SU-DHL-6 (cell line): ENCODE results near the gene MPO.

Experiments used
- EZH2phosphoT487 ChIP-seq: fragments of 200-600 bp; sonication (generic), shearing (Covaris generic); conservative IDR thresholded peaks from 2 replicates; pipeline ENCODE4 v1.6.1; 2018; ENCODE audit warnings: mild to moderate bottlenecking, antibody characterized with exemption, low read length, moderate library complexity, mixed read lengths
- TF ChIP-seq, protein P1 (sequence below): fragments of 200-600 bp; sonication (generic); IDR thresholded peaks from one replicate; pipeline ENCODE4 v1.5.1; 2017; ENCODE audit warnings: antibody characterized with exemption, mild to moderate bottlenecking, low read length, moderate library complexity; ENCODE audit not compliant: insufficient read depth, poor library complexity, severe bottlenecking

DNA sequence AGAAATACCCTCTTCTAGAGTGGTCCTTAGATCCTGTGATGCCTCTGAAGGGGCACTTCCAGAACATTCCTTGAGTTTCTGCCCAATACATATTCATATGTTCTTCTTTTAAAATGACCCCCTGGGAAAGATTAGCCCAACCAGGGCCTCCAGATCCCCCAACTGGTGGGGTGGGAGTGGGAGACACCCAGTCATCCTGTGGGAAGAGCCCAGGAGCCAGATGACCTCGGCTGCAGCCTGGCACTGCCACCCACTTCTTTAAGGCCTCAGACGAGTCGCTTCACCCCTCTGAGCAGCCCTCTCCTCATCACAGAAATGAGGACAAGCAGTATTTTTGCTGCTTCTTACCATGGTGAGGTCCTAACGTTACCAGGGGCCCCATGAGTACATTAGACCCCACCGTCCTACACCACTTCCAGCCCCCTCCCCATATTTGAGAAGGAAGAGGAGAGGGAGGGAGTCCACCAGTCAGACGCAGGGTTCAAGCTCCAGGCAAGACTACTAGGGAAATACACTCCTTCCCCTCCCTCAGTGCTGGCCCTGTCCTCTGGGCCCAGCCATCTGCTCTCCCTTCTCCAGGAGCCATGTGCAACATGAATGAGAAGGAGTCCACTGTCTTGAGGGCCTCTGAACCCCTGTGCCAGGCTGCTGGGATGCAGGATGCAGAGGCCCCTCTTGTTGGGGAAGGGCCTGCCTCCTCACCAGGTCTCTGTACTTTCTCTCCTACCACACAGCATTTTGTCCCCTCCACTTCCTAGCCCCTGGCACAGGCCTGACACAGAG, 11.8 kb downstream of the MPO start:
- TF ChIP-seq, protein P1, sequence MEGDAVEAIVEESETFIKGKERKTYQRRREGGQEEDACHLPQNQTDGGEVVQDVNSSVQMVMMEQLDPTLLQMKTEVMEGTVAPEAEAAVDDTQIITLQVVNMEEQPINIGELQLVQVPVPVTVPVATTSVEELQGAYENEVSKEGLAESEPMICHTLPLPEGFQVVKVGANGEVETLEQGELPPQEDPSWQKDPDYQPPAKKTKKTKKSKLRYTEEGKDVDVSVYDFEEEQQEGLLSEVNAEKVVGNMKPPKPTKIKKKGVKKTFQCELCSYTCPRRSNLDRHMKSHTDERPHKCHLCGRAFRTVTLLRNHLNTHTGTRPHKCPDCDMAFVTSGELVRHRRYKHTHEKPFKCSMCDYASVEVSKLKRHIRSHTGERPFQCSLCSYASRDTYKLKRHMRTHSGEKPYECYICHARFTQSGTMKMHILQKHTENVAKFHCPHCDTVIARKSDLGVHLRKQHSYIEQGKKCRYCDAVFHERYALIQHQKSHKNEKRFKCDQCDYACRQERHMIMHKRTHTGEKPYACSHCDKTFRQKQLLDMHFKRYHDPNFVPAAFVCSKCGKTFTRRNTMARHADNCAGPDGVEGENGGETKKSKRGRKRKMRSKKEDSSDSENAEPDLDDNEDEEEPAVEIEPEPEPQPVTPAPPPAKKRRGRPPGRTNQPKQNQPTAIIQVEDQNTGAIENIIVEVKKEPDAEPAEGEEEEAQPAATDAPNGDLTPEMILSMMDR = no peak
- TF ChIP-seq EZH2phosphoT487 = no peak
